HG03066 (cell line): Measurements from ENCODE around the gene ALKBH8.
"Not testable (repeated sequence)": the region's sequence is repeated elsewhere in the genome, so short reads cannot be mapped to it uniquely, and the experiment has no call there.

ENCODE experiments used
- ATAC-seq: cut with Tn5 transposase; IDR thresholded peaks from one replicate; pipeline ENCODE4 v1.9.1; 2021; ENCODE audit warnings: low read depth; ENCODE audit not compliant: unreplicated experiment

Gene ALKBH8

GRCh38 chr11:107565219-107565937 lies at the start of gene ALKBH8:
ALKBH8 (minus strand) TSS chr11:107565735; CDS start chr11:107560893, 4,842 bp downstream.
- peak; percentile 72 for ATAC-seq

- ATAC-seq: no peak
These were observed 46.9 kb upstream of the ALKBH8 start for GRCh38 chr11:107612445-107612844.

GRCh38 chr11:107609400-107610218 lies 44.1 kb upstream of the ALKBH8 start:
- ATAC-seq: no peak

- no peak for ATAC-seq
These were observed 43.3 kb upstream of the ALKBH8 start for GRCh38 chr11:107608809-107609208.

GRCh38 chr11:107606141-107606540 lies 40.6 kb upstream of the ALKBH8 start:
- no peak for ATAC-seq

- ATAC-seq: no peak
These were observed 39.8 kb upstream of the ALKBH8 start for GRCh38 chr11:107605061-107606006.

GRCh38 chr11:107598225-107599139 lies 32.9 kb upstream of the ALKBH8 start:
- ATAC-seq: no peak

GRCh38 chr11:107594736-107595135 lies 29.2 kb upstream of the ALKBH8 start:
- no peak for ATAC-seq

GRCh38 chr11:107593951-107594350 lies 28.4 kb upstream of the ALKBH8 start:
- no peak for ATAC-seq

GRCh38 chr11:107592813-107593212 lies 27.3 kb upstream of the ALKBH8 start:
- ATAC-seq: no peak

- ATAC-seq: no peak
These were observed 26.7 kb upstream of the ALKBH8 start for GRCh38 chr11:107592231-107592590.

- ATAC-seq: peak; percentile 28
These were observed 26.1 kb upstream of the ALKBH8 start for GRCh38 chr11:107591378-107592230.

- ATAC-seq: peak; percentile 71
These were observed 25.2 kb upstream of the ALKBH8 start, which contains the start of gene ELMOD1 for GRCh38 chr11:107590460-107591377. ELMOD1 (plus strand) TSS chr11:107591147; CDS start chr11:107618190, 27,043 bp downstream.

- no peak for ATAC-seq
These were observed 21.9 kb upstream of the ALKBH8 start for GRCh38 chr11:107587306-107587979.

GRCh38 chr11:107583629-107584195 lies 18.2 kb upstream of the ALKBH8 start:
- no peak for ATAC-seq

- ATAC-seq: no peak
These were observed 15.6 kb upstream of the ALKBH8 start for GRCh38 chr11:107581147-107581546.

GRCh38 chr11:107579169-107579568 lies 13.6 kb upstream of the ALKBH8 start:
- ATAC-seq: not testable (repeated sequence)
